ENCODE results near the gene NFIA. TPM values are rescaled to one million over a fixed set of nuclear protein-coding genes. Genes with fewer than 3 reads are reported as not detected.

The NFIA gene
- total RNA-seq, 1 experiment from 2014 or later, result 20.9 TPM

GRCh38 chr1:61110554-61110953 is 28.2 kb downstream of the NFIA start:
- in situ Hi-C loops (cut with HindIII; ENCODE audit: low pct_unique_long_range_greater_than_20kb, low sequenced_read_pairs), result no loop called here
- peaks cover 12% of the 10 kb centered on the region; the same call in 1 of the 2 replicates for H3K9me3 ChIP-seq (ENCODE audit: control insufficient read depth, insufficient read depth, low read depth, low read length)
- ATAC-seq (no peak), DNase-seq (ENCODE audit: low read depth, low spot score) (no peak)
- POLR2A ChIA-PET, result interaction anchor here (0.7 kb wide), 1 partner anchor 10 kb away, joined by 5 read pairs; no protein-coding TSS in a partner anchor
- H3K4me3 ChIP-seq (ENCODE audit: low read depth in 2 of 2, low read length in 2 of 2), result no peak overlapping the region
- CTCF ChIA-PET, result no interaction called here
- H3K4me1 ChIP-seq (ENCODE audit: control insufficient read depth, insufficient read depth, low read length), result no peaks in the 10 kb centered on the region
- H3K27ac ChIP-seq (ENCODE audit: low read length), result no peak overlapping the region
- no peaks in the 10 kb centered on the region for H3K27me3 ChIP-seq (ENCODE audit: control insufficient read depth, insufficient read depth, low read length)
- TF ChIP-seq SIN3A (IDR thresholded peaks at IDR 0.05; ENCODE audit: borderline replicate concordance, insufficient read depth, low read depth, low read length) (no peak), CTCF (IDR thresholded peaks at IDR 0.05) (no peak)
- H3K36me3 ChIP-seq (ENCODE audit: control insufficient read depth, insufficient read depth, low read length), result no peaks in the 10 kb centered on the region
- intact Hi-C loops (cut with micrococcal nuclease; ENCODE audit: unreplicated experiment), result no loop called here
- BruUV-seq (replicated peaks), result no TSS peak

- intact Hi-C loops (cut with micrococcal nuclease; ENCODE audit: unreplicated experiment), result no loop called here
- no peak overlapping the region for H3K27ac ChIP-seq (ENCODE audit: low read length)
- DNase-seq (ENCODE audit: low read depth, low spot score), result no peak
- H3K27me3 ChIP-seq (ENCODE audit: control insufficient read depth, insufficient read depth, low read length), result no peaks in the 10 kb centered on the region
- ChIA-PET CTCF (no interaction called here), POLR2A (no interaction called here)
- BruUV-seq (replicated peaks), result no TSS peak
- H3K4me1 ChIP-seq (ENCODE audit: control insufficient read depth, insufficient read depth, low read length), result no peaks in the 10 kb centered on the region
- H3K9me3 ChIP-seq (ENCODE audit: control insufficient read depth, insufficient read depth, low read depth, low read length), result peaks cover 12% of the 10 kb centered on the region; the same call in 1 of the 2 replicates
- in situ Hi-C loops (cut with HindIII; ENCODE audit: low pct_unique_long_range_greater_than_20kb, low sequenced_read_pairs), result no loop called here
- no peak for TF ChIP-seq SIN3A (IDR thresholded peaks at IDR 0.05; ENCODE audit: borderline replicate concordance, insufficient read depth, low read depth, low read length)
- TF ChIP-seq REST (IDR thresholded peaks at IDR 0.05; ENCODE audit: insufficient read depth in 1 of 2, low read depth in 2 of 2, low read length in 1 of 2), result no peak
- H3K4me3 ChIP-seq (ENCODE audit: low read depth in 2 of 2, low read length in 2 of 2), result no peak overlapping the region
- H3K36me3 ChIP-seq (ENCODE audit: control insufficient read depth, insufficient read depth, low read length), result no peaks in the 10 kb centered on the region
- no peak for ATAC-seq
Observed at GRCh38 chr1:61111084-61112004, 29.0 kb downstream of the NFIA start.

- no peak for ATAC-seq
- ChIA-PET CTCF (interaction anchor here (0.6 kb wide), 1 partner anchor 223 kb away, joined by 3 read pairs; no protein-coding TSS in a partner anchor), POLR2A (no interaction called here)
- Histone ChIP-seq H3K4me3 (ENCODE audit: low read depth in 2 of 2, low read length in 2 of 2) (no peak overlapping the region), H3K9me3 (ENCODE audit: control insufficient read depth, insufficient read depth, low read depth, low read length) (no peaks in the 10 kb centered on the region), H3K4me1 (ENCODE audit: control insufficient read depth, insufficient read depth, low read length) (no peaks in the 10 kb centered on the region; the same call in 1 of the 2 replicates), H3K27me3 (ENCODE audit: control insufficient read depth, insufficient read depth, low read length) (no peaks in the 10 kb centered on the region), H3K36me3 (ENCODE audit: control insufficient read depth, insufficient read depth, low read length) (no peaks in the 10 kb centered on the region), H3K27ac (ENCODE audit: low read length) (no peak overlapping the region)
- TF ChIP-seq SIN3A (IDR thresholded peaks at IDR 0.05; ENCODE audit: borderline replicate concordance, insufficient read depth, low read depth, low read length) (no peak), POLR2AphosphoS5 (IDR thresholded peaks at IDR 0.05; ENCODE audit: low read depth, low read length) (no peak), TCF7L2 (IDR thresholded peaks at IDR 0.05; ENCODE audit: low read depth, low read length) (no peak), CTCF (IDR thresholded peaks at IDR 0.05) (no peak), REST (IDR thresholded peaks at IDR 0.05; ENCODE audit: insufficient read depth in 1 of 2, low read depth in 2 of 2, low read length in 1 of 2) (no peak)
- intact Hi-C loops (cut with micrococcal nuclease; ENCODE audit: unreplicated experiment), result no loop called here
- BruUV-seq (replicated peaks), result no TSS peak
- no peak for DNase-seq (ENCODE audit: low read depth, low spot score)
- in situ Hi-C loops (cut with HindIII; ENCODE audit: low pct_unique_long_range_greater_than_20kb, low sequenced_read_pairs), result no loop called here
Observed at GRCh38 chr1:61114178-61114870, 32.0 kb downstream of the NFIA start.

Measured in Panc1 (cell line).